Measurements from ENCODE around the gene ACAA2.

- TF ChIP-seq CTCF (IDR thresholded peaks at IDR 0.05) (no peak), EP300 (IDR thresholded peaks at IDR 0.05) (no peak), POLR2A (IDR thresholded peaks at IDR 0.05) (no peak)
Measured at GRCh38 chr18:49853436-49853835, 40.1 kb upstream of the ACAA2 start.
